NCI-H1092 (cell line): ENCODE data around the gene ANKH.
A peak's percentile ranks its signal among the peaks of the same experiment; 100 is the strongest.

Experiments used
- DNase-seq: peaks from one replicate; lab custom pipeline; 2025; lab: John Stamatoyannopoulos, UW

Gene ANKH

GRCh38 chr5:14713476-14714390, 157.8 kb downstream of the ANKH start:
- DNase-seq = no peak

GRCh38 chr5:14712666-14713065, 158.9 kb downstream of the ANKH start:
- DNase-seq = no peak

DNA sequence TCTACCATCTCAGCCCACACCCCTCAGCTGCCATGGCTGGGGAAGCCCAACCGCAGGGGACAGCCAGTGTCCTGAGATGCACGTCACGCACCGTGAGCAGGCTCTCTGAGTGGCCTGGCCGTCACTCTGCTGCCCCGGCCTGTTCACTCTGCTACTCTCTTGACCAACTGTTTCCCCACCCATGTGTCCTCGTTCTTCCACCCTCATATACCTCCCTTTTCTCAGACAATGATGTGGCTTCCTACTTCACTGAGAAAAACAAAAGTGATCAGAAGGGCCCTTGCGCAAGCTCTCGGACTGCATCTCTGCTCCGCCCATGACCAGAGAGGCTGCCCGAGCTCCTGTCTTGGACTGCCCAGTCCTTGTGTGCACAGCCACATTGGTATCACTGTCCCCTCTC, 159.4 kb downstream of the ANKH start:
- no peak for DNase-seq

DNA sequence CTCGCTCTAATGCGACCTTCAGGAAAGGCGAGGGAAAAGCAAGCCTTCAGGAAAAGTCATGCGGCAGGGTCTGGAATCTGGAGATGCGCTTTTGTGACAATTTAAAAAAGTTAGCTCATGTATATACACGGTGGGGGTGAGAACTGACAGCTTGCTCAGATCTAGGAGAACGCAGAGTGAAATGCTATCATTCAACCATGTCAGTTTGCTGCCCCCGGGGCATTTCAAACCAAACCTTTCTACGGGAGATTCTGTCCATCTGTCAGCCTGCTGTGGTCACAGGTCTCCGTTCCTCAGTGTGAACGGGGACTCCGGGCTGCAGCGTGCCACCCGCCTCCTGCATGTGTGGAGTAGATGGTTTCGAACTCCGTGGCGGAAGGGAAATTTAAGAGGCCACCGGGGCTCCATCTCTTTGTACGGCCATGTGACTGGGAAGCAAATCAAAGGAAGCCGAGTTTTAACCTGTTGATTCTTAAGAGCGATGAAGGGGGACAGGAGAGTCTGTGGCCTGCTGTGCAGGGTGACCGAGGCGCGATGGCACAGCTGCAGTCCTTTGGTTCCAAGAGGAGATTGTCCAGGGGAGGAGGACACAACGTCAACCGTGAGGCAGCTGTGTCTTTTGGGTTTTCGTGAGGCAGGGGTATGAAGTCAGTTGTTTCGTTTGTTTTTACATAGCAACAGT, 161.1 kb downstream of the ANKH start:
- no peak for DNase-seq

- DNase-seq = no peak
Measured at GRCh38 chr5:14708551-14708950, 163.0 kb downstream of the ANKH start.

DNA sequence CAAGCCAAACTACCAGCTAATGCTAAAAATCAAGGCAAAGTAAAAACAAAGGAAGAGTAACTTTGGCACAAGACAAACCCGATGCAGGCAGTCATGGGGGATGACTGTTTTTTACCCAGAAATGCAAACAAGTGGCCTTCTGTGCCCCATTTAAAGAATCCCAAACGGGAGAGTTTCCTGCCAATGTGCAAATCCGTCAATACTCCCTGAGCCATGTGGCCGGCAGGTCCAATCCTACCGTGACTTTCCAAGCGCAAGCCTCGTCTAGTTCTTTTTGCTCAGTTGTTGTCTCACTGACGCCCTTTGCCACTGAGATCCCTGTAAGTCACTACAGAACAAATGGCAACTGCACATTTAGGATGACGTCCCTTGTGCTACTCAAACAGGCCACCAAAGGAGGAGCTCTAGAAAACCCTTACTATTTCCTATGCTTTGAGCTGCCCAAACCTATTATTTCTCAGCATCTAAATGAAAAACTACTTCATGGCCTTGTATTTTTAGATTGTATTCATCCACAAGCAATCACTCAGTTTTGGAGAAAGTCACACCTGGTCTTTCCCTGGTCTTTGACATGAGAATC, 163.7 kb downstream of the ANKH start:
- DNase-seq = no peak

GRCh38 chr5:14706615-14707021, 165.0 kb downstream of the ANKH start:
- no peak for DNase-seq

DNA sequence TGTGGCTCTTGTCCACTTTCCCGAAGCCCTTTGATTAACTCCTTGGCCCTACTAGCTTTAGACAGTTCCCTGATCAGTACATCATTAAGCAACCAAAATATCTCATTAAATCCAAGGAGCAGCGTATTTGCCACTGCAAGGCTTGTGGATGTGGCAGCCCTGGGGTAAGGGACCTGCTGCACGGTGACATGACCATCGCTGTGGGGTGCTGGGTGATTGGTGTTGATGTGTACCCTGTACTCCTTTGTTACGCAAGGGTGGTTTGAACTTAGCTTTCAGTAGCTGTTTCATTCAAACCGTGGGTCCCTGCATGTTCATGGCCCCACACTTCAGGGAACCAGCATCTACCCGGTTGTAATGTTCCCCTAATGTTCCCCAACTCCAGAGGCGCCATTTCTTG, 166.0 kb downstream of the ANKH start:
- DNase-seq = no peak

- no peak for DNase-seq
Measured at GRCh38 chr5:14702238-14702839, 169.2 kb downstream of the ANKH start.

GRCh38 chr5:14701556-14701955, 170.0 kb downstream of the ANKH start:
- no peak for DNase-seq

DNA sequence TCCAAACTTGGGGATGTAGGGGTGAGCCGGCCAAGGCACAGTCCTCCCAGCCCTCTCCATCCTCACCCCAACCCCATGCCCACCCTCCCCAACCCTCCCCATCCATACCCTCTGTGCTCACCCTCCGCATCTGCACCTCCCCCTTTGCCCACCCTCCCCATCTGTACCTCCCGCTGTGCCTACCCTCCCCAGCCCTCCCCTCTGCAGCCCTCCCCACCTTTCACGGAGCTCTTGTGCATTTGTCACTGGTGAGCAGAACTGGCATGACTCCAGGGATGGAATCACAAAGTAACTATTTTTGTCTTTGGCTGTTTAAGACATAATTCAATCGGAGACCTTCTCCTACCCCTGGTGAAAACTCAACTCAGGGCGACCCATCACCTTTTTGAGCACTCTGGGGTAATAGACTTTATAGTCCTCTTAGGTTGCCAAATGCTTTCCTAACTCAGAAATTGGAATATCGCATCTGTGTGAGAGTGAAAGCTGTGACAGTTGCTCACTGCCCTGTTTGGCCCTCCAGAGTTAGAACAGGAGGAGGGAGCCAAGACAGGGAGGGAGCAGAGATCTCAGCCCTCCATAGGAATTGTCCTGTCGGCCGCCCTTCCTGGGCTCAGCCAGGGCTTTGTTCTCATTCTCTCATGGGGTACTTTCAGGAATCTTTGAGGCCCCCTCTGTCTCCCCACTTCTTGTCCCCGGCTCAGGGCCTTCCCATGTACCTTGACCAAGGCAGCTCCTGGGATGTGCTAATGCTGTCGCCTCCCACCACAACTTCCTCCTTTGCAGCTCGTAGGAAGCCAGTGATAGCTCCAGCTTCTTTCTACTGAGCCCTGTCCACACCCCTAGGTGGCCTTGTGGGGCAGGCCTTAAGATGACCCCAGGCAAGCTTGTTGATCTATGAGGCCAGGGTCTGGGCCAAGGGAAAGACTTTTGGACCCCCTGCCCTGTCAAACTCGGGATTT, 170.8 kb downstream of the ANKH start:
- DNase-seq = no peak

GRCh38 chr5:14699807-14700400, 171.7 kb downstream of the ANKH start:
- DNase-seq = no peak

- DNase-seq = no peak
Measured at GRCh38 chr5:14699159-14699558, 172.4 kb downstream of the ANKH start.

- no peak for DNase-seq
Measured at GRCh38 chr5:14698495-14698894, 173.1 kb downstream of the ANKH start.

- no peak for DNase-seq
Measured at GRCh38 chr5:14696851-14697250, 174.7 kb downstream of the ANKH start.

- no peak for DNase-seq
Measured at GRCh38 chr5:14696057-14696456, 175.5 kb downstream of the ANKH start.

GRCh38 chr5:14695152-14695551, 176.4 kb downstream of the ANKH start:
- DNase-seq = no peak

DNA sequence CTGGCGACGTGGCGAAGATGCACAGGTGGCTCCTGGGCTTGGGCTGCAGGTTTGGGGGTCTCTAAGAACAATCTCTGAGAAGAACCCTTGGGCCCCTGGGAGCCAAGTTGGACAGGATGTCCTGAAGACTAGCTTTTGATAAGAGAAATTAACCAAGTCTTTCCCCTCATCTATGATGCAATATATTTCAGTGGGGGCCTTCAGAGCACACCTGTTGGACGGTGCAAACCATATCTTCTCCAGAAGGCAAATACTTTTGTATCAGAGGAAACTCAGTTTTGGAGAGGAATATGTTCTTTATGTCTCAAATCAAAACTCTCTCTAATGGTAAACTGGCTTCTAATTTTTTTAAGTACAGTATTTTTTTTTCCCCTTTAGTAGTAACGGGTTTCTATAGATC, 178.5 kb downstream of the ANKH start:
- DNase-seq = no peak

- no peak for DNase-seq
Measured at GRCh38 chr5:14687023-14687665, 184.4 kb downstream of the ANKH start.

GRCh38 chr5:14686517-14686916, 185.1 kb downstream of the ANKH start:
- DNase-seq = no peak

DNA sequence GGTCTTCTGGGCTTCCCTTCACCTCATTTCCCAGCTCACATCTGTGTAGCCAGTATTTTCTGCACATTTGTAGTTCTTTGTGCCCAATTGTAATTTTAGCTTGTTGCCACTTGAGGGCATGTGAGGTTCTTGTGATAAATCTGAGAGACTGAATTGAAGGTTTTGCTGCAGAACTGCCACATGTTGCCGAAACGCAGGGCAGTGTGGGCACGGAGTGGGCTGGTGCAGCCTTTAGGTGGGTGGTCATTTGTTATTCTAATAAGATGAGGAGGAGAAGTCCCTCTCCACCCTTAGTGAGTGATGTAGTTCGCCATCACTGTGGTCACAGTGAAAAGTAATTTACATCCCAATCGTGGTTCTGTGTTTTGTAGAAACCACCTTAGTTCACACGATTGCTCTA, 185.8 kb downstream of the ANKH start:
- peak; percentile 14 for DNase-seq
